ENCODE data around the gene JPT2. TPM values are rescaled to one million over a fixed set of nuclear protein-coding genes. Genes with fewer than 3 reads are reported as not detected.

The JPT2 gene
- total RNA-seq, 1 experiment from 2014 or later = 244 TPM

GRCh38 chr16:1734123-1734522 lies 56.0 kb downstream of the JPT2 start:
- H3K36me3 ChIP-seq (ENCODE audit: low read depth) = no peaks in the 10 kb centered on the region
- BruUV-seq (replicated peaks) = no TSS peak
- intact Hi-C loops (cut with micrococcal nuclease; ENCODE audit: unreplicated experiment) = no loop called here
- DNase-seq = no peak
- TF ChIP-seq EZH2 (IDR thresholded peaks at IDR 0.05; ENCODE audit: low read depth) = no peak
- TF ChIP-seq CTCF (conservative IDR thresholded peaks at IDR 0.05) = no peak
- ChIA-PET CTCF (no interaction called here), POLR2A (ENCODE audit: unreplicated experiment) (no interaction called here)
- H3K9me2 ChIP-seq (ENCODE audit: insufficient read depth) = no peaks in the 10 kb centered on the region
- no peaks in the 10 kb centered on the region for H3K9me3 ChIP-seq (ENCODE audit: insufficient read depth, low read depth)
- H3K4me1 ChIP-seq (replicated peaks; ENCODE audit: insufficient read depth) = no peaks in the 10 kb centered on the region
- H3K4me2 ChIP-seq = no peak overlapping the region
- H3K27me3 ChIP-seq (ENCODE audit: insufficient read depth, low read depth) = no peaks in the 10 kb centered on the region
- H2AFZ ChIP-seq = no peak overlapping the region
- no peak overlapping the region for H3K27ac ChIP-seq
- H3K4me3 ChIP-seq = no peak overlapping the region
- no peaks in the 10 kb centered on the region for H4K20me1 ChIP-seq (ENCODE audit: insufficient read depth)
- H3F3A ChIP-seq (ENCODE audit: insufficient read depth, low read depth) = peaks cover 35% of the 10 kb centered on the region
- H3K79me2 ChIP-seq (ENCODE audit: low read depth) = no peaks in the 10 kb centered on the region

- peaks cover 39% of the 10 kb centered on the region for H3F3A ChIP-seq (ENCODE audit: insufficient read depth, low read depth)
- H2AFZ ChIP-seq = no peak overlapping the region
- no peaks in the 10 kb centered on the region for H3K79me2 ChIP-seq (ENCODE audit: low read depth)
- TF ChIP-seq CTCF (conservative IDR thresholded peaks at IDR 0.05) (no peak), EZH2 (IDR thresholded peaks at IDR 0.05; ENCODE audit: low read depth) (no peak)
- no peak for DNase-seq
- POLR2A ChIA-PET (ENCODE audit: unreplicated experiment) = no interaction called here
- H3K27me3 ChIP-seq (ENCODE audit: insufficient read depth, low read depth) = no peaks in the 10 kb centered on the region
- no TSS peak for BruUV-seq (replicated peaks)
- no peaks in the 10 kb centered on the region for H4K20me1 ChIP-seq (ENCODE audit: insufficient read depth)
- no peaks in the 10 kb centered on the region for H3K9me2 ChIP-seq (ENCODE audit: insufficient read depth)
- no peaks in the 10 kb centered on the region for H3K9me3 ChIP-seq (ENCODE audit: insufficient read depth, low read depth)
- CTCF ChIA-PET = no interaction called here
- no peaks in the 10 kb centered on the region for H3K36me3 ChIP-seq (ENCODE audit: low read depth)
- H3K4me2 ChIP-seq = no peak overlapping the region
- intact Hi-C loops (cut with micrococcal nuclease; ENCODE audit: unreplicated experiment) = no loop called here
- H3K27ac ChIP-seq = no peak overlapping the region
- H3K4me1 ChIP-seq (replicated peaks; ENCODE audit: insufficient read depth) = no peaks in the 10 kb centered on the region
- H3K4me3 ChIP-seq = no peak overlapping the region
These were observed 56.7 kb downstream of the JPT2 start for GRCh38 chr16:1734816-1735215.

GRCh38 chr16:1740234-1740633 lies 62.2 kb downstream of the JPT2 start:
- H3K36me3 ChIP-seq (ENCODE audit: low read depth) = no peaks in the 10 kb centered on the region; the same call in 1 of the 2 replicates
- H4K20me1 ChIP-seq (ENCODE audit: insufficient read depth) = no peaks in the 10 kb centered on the region
- ChIA-PET CTCF (no interaction called here), POLR2A (ENCODE audit: unreplicated experiment) (no interaction called here)
- no peak for DNase-seq
- H2AFZ ChIP-seq = no peak overlapping the region
- H3K4me2 ChIP-seq = no peak overlapping the region
- H3K9me2 ChIP-seq (ENCODE audit: insufficient read depth) = no peaks in the 10 kb centered on the region
- H3K4me1 ChIP-seq (replicated peaks; ENCODE audit: insufficient read depth) = peaks cover 22% of the 10 kb centered on the region
- intact Hi-C loops (cut with micrococcal nuclease; ENCODE audit: unreplicated experiment) = no loop called here
- no peak overlapping the region for H3K4me3 ChIP-seq
- no peaks in the 10 kb centered on the region for H3K9me3 ChIP-seq (ENCODE audit: insufficient read depth, low read depth)
- TF ChIP-seq CTCF (conservative IDR thresholded peaks at IDR 0.05) = no peak
- no peak for TF ChIP-seq EZH2 (IDR thresholded peaks at IDR 0.05; ENCODE audit: low read depth)
- no peak overlapping the region for H3K27ac ChIP-seq
- H3F3A ChIP-seq (ENCODE audit: insufficient read depth, low read depth) = peaks cover 54% of the 10 kb centered on the region
- no peaks in the 10 kb centered on the region for H3K27me3 ChIP-seq (ENCODE audit: insufficient read depth, low read depth)
- 0 out of 2 replicates have a peak, but pooled peaks cover 4% of the 10 kb centered on the region for H3K79me2 ChIP-seq (ENCODE audit: low read depth)
- BruUV-seq (replicated peaks) = no TSS peak
